ENCODE results near the gene GLDC.

- TF ChIP-seq SP1 (IDR thresholded peaks at IDR 0.05): no peak
- TF ChIP-seq ELF4 (IDR thresholded peaks at IDR 0.05): no peak
These were observed 25.2 kb downstream of the GLDC start for GRCh38 chr9:6620353-6620752.
